Body of pancreas (tissue), 4 donors: ENCODE results near the gene EIF3K. TPM values are rescaled to one million over a fixed set of nuclear protein-coding genes. Genes with fewer than 3 reads are reported as not detected.
A peak's percentile ranks its signal among the peaks of the same experiment; 100 is the strongest.

Source experiments
- ATAC-seq: fragments of 150-250 bp; one replicate; pipeline ENCODE4 v1.9.1; 2016
- DNase-seq, 4 donors: peaks; one replicate each; pipeline ENCODE4 v3.0.0-alpha.2; 2019
- H3K27ac ChIP-seq, 4 donors: fragments of 200-600 bp; sonication (generic); 1 replicate in 3 of 4; 2 replicates in 1 of 4; pipeline versions ENCODE4 v1.5.1 to v1.6.1; 2016 to 2019; ENCODE audit warnings: mild to moderate bottlenecking in 1 of 4, mixed read lengths in 1 of 4, moderate library complexity in 1 of 4
- H3K27me3 ChIP-seq, 2 donors: fragments of 200-600 bp; sonication (generic); one replicate each; pipeline ENCODE4 v1.6.0; 2016; ENCODE audit warnings: mild to moderate bottlenecking in 1 of 2
- H3K36me3 ChIP-seq, 2 donors: fragments of 200-600 bp; sonication (generic); replicated peaks in 1 of 2; 2 replicates each; pipeline ENCODE4 v1.5.1; 2016; ENCODE audit warnings: low read depth in 2 of 2; ENCODE audit not compliant: insufficient read depth in 1 of 2
- H3K4me1 ChIP-seq: fragments of 200-600 bp; sonication (generic); one replicate; pipeline ENCODE4 v1.6.0; 2016
- H3K4me3 ChIP-seq, 2 donors: fragments of 200-600 bp; sonication (generic); 1 replicate in 1 of 2; 2 replicates in 1 of 2; pipeline ENCODE4 v1.5.1; 2016 to 2019
- H3K9me3 ChIP-seq, 3 donors: fragments of 200-600 bp; sonication (generic); 1 replicate in 2 of 3; 2 replicates in 1 of 3; pipeline ENCODE4 v1.5.1; 2016
- CTCF ChIP-seq, 7 experiments: fragments of 450-650 bp in 4 of 7; fragments of 200-600 bp in 3 of 7; sonication (generic) in 3 of 7; IDR thresholded peaks; one replicate each; pipeline ENCODE4 v1.5.1; 2016 to 2019; ENCODE audit warnings: antibody characterized with exemption in 7 of 7
- POLR2A ChIP-seq, 3 donors: fragments of 450-650 bp; IDR thresholded peaks; one replicate each; pipeline ENCODE4 v1.6.1; 2016; ENCODE audit warnings: antibody characterized with exemption in 3 of 3, mild to moderate bottlenecking in 2 of 3
- WGBS, 2 donors: methylation state at CpG; one replicate each; pipeline ENCODE4 v1.1.5; 2017; 5-methylcytosine and 5-hydroxymethylcytosine counted together
- intact Hi-C: fragments of 100-400 bp; cut with DNase I; formaldehyde crosslinking; loops from one replicate; pipeline ENCODE4 v1.15.1; 2023
- total RNA-seq, 2 donors: library from RNA; depleted of rRNA; stranded (reverse); fragments of >200 nt; gene quantifications; one replicate each; pipeline ENCODE4 v1.1.0, GENCODE V29; 2016

EIF3K gene
- total RNA-seq, 2 donors from 2014 or later = 108 to 169 TPM

- WGBS, 2 donors = 0% methylated on average over 12 to 13 of the region's 13 CpGs
- H3K9me3 ChIP-seq = no peaks in the 10 kb centered on the region
- intact Hi-C loops = no loop called here
- H3K4me1 ChIP-seq = peaks cover 52% of the 10 kb centered on the region
- H3K27me3 ChIP-seq = no peaks in the 10 kb centered on the region
- no peaks in the 10 kb centered on the region for H3K36me3 ChIP-seq
- no peak for DNase-seq
- TF ChIP-seq CTCF (IDR thresholded peaks at IDR 0.05) = no peak
- TF ChIP-seq POLR2A (IDR thresholded peaks at IDR 0.05) = no peak
- H3K27ac ChIP-seq = peak overlapping the region; percentile 89 to 98 (median 96)
- no peak for ATAC-seq
- H3K4me3 ChIP-seq = peak overlapping the region; percentile 84 to 97
These were observed 29.8 kb downstream of the EIF3K start for GRCh38 chr19:38648769-38649304.

GRCh38 chr19:38649305-38650171, 30.6 kb downstream of the EIF3K start:
- ATAC-seq = peak; percentile 41

GRCh38 chr19:38650172-38650775, 31.3 kb downstream of the EIF3K start:
- no peaks in the 10 kb centered on the region for H3K9me3 ChIP-seq
- peaks cover 66% of the 10 kb centered on the region for H3K4me1 ChIP-seq
- H3K27me3 ChIP-seq = no peaks in the 10 kb centered on the region
- ATAC-seq (no peak), DNase-seq (peak in 2 of 4 donors; percentile 39 to 47)
- peak overlapping the region; percentile 89 to 98 (median 96) for H3K27ac ChIP-seq
- TF ChIP-seq CTCF (IDR thresholded peaks at IDR 0.05) (no peak), POLR2A (IDR thresholded peaks at IDR 0.05) (no peak)
- H3K4me3 ChIP-seq = no peak overlapping the region
- WGBS, 2 donors = 4 to 10% methylated on average over 8 of the region's 8 CpGs
- intact Hi-C loops = no loop called here
- H3K36me3 ChIP-seq = no peaks in the 10 kb centered on the region

More at GRCh38 chr19:38649305-38650171, 30.6 kb downstream of the EIF3K start:
- Histone ChIP-seq H3K27ac (peak overlapping the region; percentile 89 to 98 (median 96)), H3K4me1 (peaks cover 59% of the 10 kb centered on the region), H3K36me3 (no peaks in the 10 kb centered on the region), H3K4me3 (peak overlapping the region; percentile 84 to 97), H3K27me3 (no peaks in the 10 kb centered on the region), H3K9me3 (no peaks in the 10 kb centered on the region)
- WGBS, 2 donors = 3 to 4% methylated on average over 15 of the region's 15 CpGs
- TF ChIP-seq POLR2A (IDR thresholded peaks at IDR 0.05) = peak in 2 of 3 donors; percentile 83 to 87
- TF ChIP-seq CTCF (IDR thresholded peaks at IDR 0.05) = no peak
- peak; percentile 70 to 86 (median 84) for DNase-seq
- intact Hi-C loops = no loop called here

- intact Hi-C loops = no loop called here
- Histone ChIP-seq H3K27ac (peak overlapping the region; percentile 89 to 98 (median 96)), H3K36me3 (no peaks in the 10 kb centered on the region), H3K27me3 (no peaks in the 10 kb centered on the region), H3K4me3 (no peak overlapping the region), H3K9me3 (no peaks in the 10 kb centered on the region), H3K4me1 (peaks cover 74% of the 10 kb centered on the region)
- WGBS, 2 donors = 57 to 64% methylated on average over 9 to 12 of the region's 12 CpGs
- no peak for TF ChIP-seq CTCF (IDR thresholded peaks at IDR 0.05)
- no peak for TF ChIP-seq POLR2A (IDR thresholded peaks at IDR 0.05)
- no peak for ATAC-seq
- DNase-seq = no peak
These were observed 32.1 kb downstream of the EIF3K start for GRCh38 chr19:38650911-38651584.
